ENCODE data around the gene ARMC5. TPM values are rescaled to one million over a fixed set of nuclear protein-coding genes. Genes with fewer than 3 reads are reported as not detected.

ARMC5 gene
- total RNA-seq, 1 donor from 2014 or later: 5.4 TPM

DNA sequence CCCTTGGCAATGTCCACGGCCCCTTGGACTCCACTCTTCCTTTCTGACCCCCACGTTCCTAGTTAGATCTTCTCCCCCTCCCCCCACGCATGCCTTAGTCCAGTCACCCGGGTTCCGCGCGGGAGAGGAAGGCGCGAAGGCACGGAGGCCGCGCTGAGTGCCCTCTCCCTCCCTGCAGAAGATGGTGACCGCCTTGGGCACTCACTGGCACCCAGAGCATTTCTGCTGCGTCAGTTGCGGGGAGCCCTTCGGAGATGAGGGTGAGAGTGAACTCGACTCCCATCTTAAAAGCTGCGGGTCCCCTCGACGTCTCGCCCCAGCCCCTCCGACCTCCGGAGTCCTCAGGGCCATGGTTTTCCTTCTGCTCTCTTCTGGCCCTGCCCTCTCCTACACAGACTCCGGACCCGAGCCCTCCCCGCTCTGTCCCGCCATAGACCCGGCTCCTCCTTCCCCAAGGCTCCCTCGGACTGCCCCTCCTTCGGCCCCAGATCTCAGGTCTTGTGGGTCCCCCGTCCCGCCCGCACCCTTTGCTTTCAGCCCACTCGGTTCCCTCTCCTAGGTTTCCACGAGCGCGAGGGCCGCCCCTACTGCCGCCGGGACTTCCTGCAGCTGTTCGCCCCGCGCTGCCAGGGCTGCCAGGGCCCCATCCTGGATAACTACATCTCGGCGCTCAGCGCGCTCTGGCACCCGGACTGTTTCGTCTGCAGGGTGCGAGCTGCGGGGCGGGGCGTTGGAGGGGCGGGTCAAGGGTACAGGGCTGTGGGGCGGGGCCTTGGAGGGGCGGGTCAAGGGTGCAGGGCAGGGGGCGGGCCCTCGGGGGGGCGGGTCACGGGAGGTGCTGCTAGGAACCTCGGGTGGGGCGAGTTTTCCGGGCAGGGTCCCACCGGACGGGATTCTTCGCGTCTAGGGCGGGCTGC is 17.3 kb downstream of the ARMC5 start:
- no peak overlapping the region for H3K27ac Mint-ChIP-seq
- Histone ChIP-seq H3K4me3 (peak overlapping the region; percentile 48), H4K20me1 (ENCODE audit: low read depth) (peaks cover 19% of the 10 kb centered on the region), H3F3A (ENCODE audit: low read depth) (peaks cover 7% of the 10 kb centered on the region), H3K9ac (no peak overlapping the region), H3K4me2 (peak overlapping the region; percentile 87), H3K9me3 (ENCODE audit: low read depth) (no peaks in the 10 kb centered on the region), H3K4me1 (no peaks in the 10 kb centered on the region), H3K27ac (no peak overlapping the region), H2AFZ (replicated peaks) (peak overlapping the region; percentile 67), H3K27me3 (peaks cover 100% of the 10 kb centered on the region), H3K79me2 (ENCODE audit: low read depth) (no peaks in the 10 kb centered on the region), H3K36me3 (no peaks in the 10 kb centered on the region)
- peaks cover 5% of the 10 kb centered on the region for H3K36me3 Mint-ChIP-seq
- H3K4me3 Mint-ChIP-seq: peak overlapping the region; percentile 86
- peaks cover 52% of the 10 kb centered on the region for H3K27me3 Mint-ChIP-seq (ENCODE audit: insufficient read depth, low read depth)
- DNase-seq (ENCODE audit: low spot score): peak; percentile 52
- TF ChIP-seq, protein P1, sequence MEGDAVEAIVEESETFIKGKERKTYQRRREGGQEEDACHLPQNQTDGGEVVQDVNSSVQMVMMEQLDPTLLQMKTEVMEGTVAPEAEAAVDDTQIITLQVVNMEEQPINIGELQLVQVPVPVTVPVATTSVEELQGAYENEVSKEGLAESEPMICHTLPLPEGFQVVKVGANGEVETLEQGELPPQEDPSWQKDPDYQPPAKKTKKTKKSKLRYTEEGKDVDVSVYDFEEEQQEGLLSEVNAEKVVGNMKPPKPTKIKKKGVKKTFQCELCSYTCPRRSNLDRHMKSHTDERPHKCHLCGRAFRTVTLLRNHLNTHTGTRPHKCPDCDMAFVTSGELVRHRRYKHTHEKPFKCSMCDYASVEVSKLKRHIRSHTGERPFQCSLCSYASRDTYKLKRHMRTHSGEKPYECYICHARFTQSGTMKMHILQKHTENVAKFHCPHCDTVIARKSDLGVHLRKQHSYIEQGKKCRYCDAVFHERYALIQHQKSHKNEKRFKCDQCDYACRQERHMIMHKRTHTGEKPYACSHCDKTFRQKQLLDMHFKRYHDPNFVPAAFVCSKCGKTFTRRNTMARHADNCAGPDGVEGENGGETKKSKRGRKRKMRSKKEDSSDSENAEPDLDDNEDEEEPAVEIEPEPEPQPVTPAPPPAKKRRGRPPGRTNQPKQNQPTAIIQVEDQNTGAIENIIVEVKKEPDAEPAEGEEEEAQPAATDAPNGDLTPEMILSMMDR (IDR thresholded peaks at IDR 0.05): no peak
- TF ChIP-seq EZH2 (IDR thresholded peaks at IDR 0.05) (peak; percentile 87), EZH2phosphoT487 (IDR thresholded peaks at IDR 0.05) (peak; percentile 67)
- H3K4me1 Mint-ChIP-seq: peaks cover 12% of the 10 kb centered on the region
- no peaks in the 10 kb centered on the region for H3K9me3 Mint-ChIP-seq

DNA sequence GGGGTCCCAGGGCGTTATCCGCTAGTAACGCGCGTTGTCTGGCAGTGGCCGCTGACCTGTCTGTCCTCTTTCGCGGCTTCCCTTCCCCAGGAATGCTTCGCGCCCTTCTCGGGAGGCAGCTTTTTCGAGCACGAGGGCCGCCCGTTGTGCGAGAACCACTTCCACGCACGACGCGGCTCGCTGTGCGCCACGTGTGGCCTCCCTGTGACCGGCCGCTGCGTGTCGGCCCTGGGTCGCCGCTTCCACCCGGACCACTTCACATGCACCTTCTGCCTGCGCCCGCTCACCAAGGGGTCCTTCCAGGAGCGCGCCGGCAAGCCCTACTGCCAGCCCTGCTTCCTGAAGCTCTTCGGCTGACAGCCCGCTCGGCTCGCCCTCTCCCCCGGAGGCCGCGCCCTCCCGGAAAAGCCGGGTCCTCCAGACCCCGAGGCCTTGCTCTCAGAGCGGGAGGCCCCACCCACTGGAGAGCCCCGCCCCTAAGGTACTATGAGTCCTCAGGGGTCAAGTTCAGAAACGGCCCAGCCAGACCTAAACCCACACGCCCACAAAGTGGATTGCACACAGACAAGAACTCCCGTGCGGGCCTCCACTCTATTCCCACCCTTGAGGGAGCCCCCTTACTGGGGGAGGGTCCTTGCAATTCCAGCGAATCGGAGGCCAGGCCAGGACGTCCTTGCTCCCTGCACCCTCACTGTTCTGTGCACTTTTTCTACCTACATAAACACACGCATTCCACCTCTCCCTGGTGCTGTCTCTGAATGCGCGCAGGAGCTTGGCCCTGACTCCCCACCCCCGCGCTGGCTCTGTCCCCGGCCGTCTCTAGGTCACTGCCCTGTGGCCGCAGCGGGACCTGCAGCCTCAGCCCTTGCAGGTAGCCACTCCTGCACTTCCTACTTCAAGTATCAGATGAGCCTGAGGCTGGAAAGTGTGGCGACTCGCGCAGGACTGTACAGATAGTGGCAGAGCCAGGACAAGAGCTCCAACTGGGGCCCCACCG is 18.2 kb downstream of the ARMC5 start:
- Histone ChIP-seq H3K9ac (no peak overlapping the region), H3F3A (ENCODE audit: low read depth) (peaks cover 7% of the 10 kb centered on the region), H2AFZ (replicated peaks) (no peak overlapping the region), H4K20me1 (ENCODE audit: low read depth) (peaks cover 19% of the 10 kb centered on the region), H3K79me2 (ENCODE audit: low read depth) (no peaks in the 10 kb centered on the region), H3K27ac (no peak overlapping the region), H3K9me3 (ENCODE audit: low read depth) (no peaks in the 10 kb centered on the region), H3K4me3 (peak overlapping the region; percentile 48), H3K27me3 (peaks cover 100% of the 10 kb centered on the region), H3K4me2 (peak overlapping the region; percentile 87), H3K4me1 (no peaks in the 10 kb centered on the region), H3K36me3 (no peaks in the 10 kb centered on the region)
- peaks cover 12% of the 10 kb centered on the region for H3K4me1 Mint-ChIP-seq
- H3K27ac Mint-ChIP-seq: no peak overlapping the region
- H3K9me3 Mint-ChIP-seq: no peaks in the 10 kb centered on the region
- H3K27me3 Mint-ChIP-seq (ENCODE audit: insufficient read depth, low read depth): peaks cover 50% of the 10 kb centered on the region
- peak; percentile 88 for TF ChIP-seq EZH2 (IDR thresholded peaks at IDR 0.05)
- peak; percentile 83 for TF ChIP-seq EZH2phosphoT487 (IDR thresholded peaks at IDR 0.05)
- TF ChIP-seq, protein P1 (IDR thresholded peaks at IDR 0.05): peak; percentile 37
- H3K36me3 Mint-ChIP-seq: peaks cover 5% of the 10 kb centered on the region
- peak overlapping the region; percentile 82 for H3K4me3 Mint-ChIP-seq
- DNase-seq (ENCODE audit: low spot score): peak; percentile 52

DNA sequence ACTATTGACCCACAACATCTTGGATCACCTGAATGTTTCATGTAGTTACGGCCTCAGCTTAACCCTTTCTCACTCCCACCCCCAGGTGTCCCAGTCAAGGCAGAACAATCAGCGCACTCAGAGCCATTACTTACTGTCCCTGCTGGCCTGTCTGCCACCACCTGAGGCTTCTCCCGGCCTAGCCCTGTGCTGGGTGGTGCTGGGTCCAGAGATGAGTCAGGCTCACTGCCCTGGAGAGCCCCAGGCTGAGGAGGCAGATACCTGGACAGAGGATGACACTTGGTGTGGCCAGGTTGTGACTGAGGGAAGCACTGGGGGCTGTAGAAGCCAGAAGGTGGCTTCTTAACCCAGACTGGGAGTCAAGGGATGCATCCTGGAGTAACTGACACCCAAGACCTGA is 19.7 kb downstream of the ARMC5 start:
- Histone ChIP-seq H3K9me3 (ENCODE audit: low read depth) (no peaks in the 10 kb centered on the region), H3F3A (ENCODE audit: low read depth) (peaks cover 7% of the 10 kb centered on the region), H3K9ac (no peak overlapping the region), H4K20me1 (ENCODE audit: low read depth) (peaks cover 19% of the 10 kb centered on the region), H3K4me2 (no peak overlapping the region), H3K27ac (no peak overlapping the region), H3K4me1 (no peaks in the 10 kb centered on the region), H3K27me3 (peaks cover 100% of the 10 kb centered on the region), H3K36me3 (no peaks in the 10 kb centered on the region), H3K79me2 (ENCODE audit: low read depth) (no peaks in the 10 kb centered on the region), H2AFZ (replicated peaks) (no peak overlapping the region), H3K4me3 (no peak overlapping the region)
- Mint-ChIP-seq H3K4me1 (peaks cover 12% of the 10 kb centered on the region), H3K27ac (no peak overlapping the region), H3K27me3 (ENCODE audit: insufficient read depth, low read depth) (peaks cover 42% of the 10 kb centered on the region), H3K9me3 (no peaks in the 10 kb centered on the region), H3K4me3 (peak overlapping the region; percentile 43), H3K36me3 (peaks cover 4% of the 10 kb centered on the region)
- TF ChIP-seq, protein P1 (IDR thresholded peaks at IDR 0.05): no peak
- TF ChIP-seq EZH2phosphoT487 (IDR thresholded peaks at IDR 0.05) (no peak), EZH2 (IDR thresholded peaks at IDR 0.05) (no peak)
- DNase-seq (ENCODE audit: low spot score): no peak
